Effector CD8-positive, alpha-beta T cell (primary cell): Measurements from ENCODE around the gene CTNNA2.

ENCODE experiments used
- DNase-seq: peaks from one replicate; lab custom pipeline; 2025; lab: John Stamatoyannopoulos, UW

The CTNNA2 gene

DNA sequence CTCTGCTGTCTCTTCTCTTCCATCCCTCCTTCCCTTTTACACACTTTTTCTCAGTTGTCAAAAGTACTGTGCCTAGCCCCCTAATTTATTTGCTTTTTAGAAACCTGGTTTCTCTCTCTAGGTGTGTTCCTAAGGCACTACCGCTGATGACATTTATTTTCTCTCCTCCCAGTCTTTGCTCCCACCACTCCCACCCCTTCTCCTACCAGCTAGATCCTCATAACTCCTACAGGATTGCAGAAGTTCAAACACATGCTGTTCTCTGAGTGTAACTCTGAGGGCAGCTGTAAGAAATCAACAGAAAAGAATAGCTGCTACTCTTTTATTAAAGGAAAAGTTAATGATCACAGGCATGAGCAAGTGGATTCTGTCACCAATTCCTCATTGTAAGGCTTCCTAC lies 814.0 kb downstream of the CTNNA2 start:
- DNase-seq: no peak

DNA sequence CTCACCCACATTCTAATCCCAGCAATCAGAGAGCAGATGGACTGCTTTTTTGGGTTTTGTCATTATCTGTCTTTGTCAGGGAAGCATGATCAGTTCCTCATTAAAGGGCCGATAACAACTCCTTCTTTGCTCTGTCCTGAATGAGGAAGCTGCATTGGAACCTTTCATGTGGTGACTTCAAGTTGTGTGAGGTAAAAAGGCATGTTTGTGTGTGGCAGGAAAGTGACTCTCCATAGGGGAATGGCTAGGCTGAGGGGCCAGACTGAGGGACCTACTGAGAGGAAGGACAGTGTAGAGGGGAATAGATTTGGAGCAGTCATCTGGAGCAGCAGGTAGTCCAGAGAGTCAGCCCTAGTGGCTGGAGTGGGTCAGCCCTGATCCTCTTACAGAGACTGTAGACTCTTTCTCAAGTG lies 815.3 kb downstream of the CTNNA2 start:
- no peak for DNase-seq

- DNase-seq: no peak
These were observed 816.6 kb downstream of the CTNNA2 start for GRCh38 chr2:80329491-80329890.

GRCh38 chr2:80330527-80331450 lies 817.9 kb downstream of the CTNNA2 start:
- no peak for DNase-seq

DNA sequence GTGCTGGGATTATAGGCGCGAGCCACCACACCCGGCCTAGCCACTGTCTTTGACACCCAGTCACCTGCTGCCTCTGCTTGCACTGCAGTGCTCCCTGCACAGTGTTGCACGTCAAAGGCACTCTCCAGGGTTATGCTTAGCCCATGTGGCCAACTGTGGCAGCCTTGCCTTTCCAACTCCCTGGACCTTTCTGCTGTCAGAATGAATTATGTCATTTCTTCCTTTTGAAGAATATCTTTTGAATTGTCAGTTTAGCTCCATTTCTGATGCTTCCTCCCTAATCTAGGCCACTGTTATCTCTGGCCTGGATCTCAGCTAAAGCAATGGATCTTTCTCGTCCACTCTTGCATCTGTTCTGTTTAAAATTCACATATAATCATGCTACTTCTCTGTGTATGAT lies 821.0 kb downstream of the CTNNA2 start:
- no peak for DNase-seq

DNA sequence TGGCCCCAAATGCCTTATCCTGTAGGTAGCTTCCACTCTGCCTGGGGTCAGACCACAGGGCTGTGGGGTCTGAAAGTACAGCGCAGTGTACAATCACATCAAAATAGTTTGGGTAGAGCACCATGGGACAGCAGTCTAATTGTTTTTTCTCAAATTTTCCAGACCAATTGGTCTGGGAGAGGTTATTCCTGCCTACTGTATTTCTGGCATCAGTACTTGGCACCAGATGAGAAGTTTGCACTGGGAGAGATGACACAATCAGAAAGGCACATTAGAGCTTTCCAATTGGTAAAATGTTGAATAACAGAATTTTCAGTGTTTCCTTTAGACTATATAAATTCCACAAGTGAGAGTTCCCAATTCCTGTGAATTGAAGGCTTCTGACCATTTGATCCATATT lies 822.6 kb downstream of the CTNNA2 start:
- DNase-seq: no peak

GRCh38 chr2:80338794-80339193 lies 825.9 kb downstream of the CTNNA2 start:
- no peak for DNase-seq

DNA sequence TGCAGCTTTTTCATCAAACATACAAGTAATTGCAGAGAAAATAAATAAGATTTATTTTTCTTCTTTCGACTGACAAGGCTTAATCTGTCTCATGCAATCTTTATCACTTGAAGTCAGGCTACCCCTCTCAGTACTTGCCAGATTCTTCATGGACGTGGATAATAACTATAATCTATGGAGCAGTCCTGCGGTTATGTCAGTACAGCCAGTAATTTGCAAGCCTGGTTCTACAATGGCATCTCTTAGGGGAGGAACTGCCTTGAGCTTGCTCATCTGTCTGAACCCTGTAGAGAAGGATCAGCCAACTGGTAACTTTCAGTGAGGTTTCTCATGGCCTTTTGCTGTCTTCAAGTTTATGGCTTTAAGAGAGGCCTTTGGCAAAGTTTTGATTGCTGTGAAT lies 827.2 kb downstream of the CTNNA2 start:
- no peak for DNase-seq

GRCh38 chr2:80348078-80348477 lies 835.2 kb downstream of the CTNNA2 start:
- DNase-seq: no peak

GRCh38 chr2:80348953-80349352 lies 836.1 kb downstream of the CTNNA2 start:
- no peak for DNase-seq

DNA sequence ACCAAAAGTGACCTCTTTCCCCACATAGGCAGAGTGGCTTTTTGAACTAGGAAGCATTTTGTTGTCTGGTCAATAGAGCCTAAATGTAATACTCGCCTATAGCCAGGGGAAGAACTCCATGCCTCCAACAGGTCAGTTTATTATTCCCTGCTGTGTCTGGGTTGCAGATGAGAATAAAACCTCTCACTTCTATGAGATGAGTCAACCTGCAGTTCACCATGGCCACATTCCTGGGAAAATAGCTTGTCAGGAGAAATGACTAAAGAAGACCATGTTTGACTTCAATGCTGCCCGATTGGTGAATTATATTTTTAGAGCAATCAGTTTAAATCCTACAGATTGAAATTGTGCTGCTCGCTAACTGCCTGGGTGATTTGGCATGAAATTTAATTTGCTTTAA lies 838.4 kb downstream of the CTNNA2 start:
- DNase-seq: no peak

DNA sequence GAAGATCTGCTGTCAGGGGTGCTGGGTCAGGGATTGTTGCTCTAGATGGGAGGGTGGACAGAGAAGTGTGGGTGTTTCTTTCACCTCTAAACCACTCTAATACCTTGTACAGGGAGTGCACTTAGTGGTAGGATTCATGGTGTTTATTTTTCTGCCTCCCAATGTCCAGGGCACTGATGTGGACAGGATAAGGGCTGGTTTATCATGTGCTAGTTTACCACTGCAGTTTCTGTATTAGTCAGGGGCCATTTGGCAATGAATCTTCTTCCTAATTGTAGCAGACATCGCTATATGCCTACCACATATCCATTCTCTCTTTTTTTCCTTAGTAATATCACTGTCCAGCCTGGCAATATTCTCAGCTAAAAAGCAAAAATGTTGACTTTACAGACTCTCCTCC lies 842.0 kb downstream of the CTNNA2 start:
- DNase-seq: no peak

DNA sequence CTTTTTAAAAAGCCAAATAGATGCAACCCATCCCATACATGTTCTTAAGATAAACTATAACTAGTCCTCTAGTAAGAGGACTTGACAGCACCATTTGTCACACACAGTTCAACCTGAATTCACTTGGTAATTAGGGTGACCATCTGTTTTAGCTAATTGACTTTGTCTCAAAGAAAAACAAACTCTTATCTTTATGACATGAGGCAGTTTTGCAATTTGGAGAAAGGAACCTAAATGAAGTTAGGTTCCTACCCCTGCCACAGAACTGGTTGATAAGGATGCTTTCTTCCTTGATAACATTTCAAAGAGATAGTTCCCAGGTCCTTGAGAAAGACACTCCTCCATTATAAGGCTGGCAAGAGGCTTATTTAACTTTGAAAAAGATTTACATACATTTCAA lies 849.1 kb downstream of the CTNNA2 start:
- no peak for DNase-seq

DNA sequence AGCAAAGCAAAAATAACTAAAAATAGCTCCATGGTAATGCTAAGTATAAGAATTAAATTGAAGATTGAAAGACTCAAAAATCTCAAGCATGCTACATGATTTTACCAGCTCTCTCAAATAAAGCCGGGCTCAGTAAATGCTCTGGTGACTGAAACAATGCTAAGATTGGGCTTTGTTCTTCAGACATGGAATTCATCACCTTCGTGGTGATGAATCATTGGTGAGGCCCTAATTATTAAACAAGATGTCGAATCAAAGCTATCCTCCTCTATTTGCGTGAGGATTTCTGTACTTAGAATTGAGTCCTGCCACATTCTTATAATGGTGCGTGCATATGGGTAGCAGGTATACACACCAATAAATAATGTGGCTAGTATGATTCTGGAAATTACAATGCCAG lies 850.5 kb downstream of the CTNNA2 start:
- no peak for DNase-seq

DNA sequence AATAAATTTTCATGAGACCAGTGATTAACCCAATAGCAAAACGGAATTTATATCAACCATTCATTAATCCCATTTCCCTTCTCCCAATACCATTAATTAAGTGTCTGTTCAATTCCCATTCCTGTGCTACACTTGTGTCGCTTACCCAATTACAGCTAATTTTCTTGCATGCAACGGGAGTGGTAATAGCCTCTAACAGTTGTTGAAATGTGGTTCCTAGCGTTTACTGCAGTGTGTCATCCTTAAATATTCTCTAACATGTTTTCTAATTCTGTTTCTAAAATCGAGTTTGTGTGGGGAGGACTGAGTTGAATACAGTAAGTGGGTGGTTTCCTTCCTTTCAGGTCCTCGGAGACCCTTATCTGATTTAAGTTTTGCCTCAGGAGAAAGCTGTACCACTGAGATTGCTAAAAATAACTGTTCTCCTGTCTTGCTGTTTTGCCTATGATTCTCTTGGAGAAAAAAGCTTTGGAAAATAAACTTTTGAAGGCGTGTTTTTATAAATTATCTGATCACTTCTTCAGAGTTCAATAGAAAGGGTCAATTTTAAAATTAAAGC lies 851.0 kb downstream of the CTNNA2 start:
- DNase-seq: no peak

DNA sequence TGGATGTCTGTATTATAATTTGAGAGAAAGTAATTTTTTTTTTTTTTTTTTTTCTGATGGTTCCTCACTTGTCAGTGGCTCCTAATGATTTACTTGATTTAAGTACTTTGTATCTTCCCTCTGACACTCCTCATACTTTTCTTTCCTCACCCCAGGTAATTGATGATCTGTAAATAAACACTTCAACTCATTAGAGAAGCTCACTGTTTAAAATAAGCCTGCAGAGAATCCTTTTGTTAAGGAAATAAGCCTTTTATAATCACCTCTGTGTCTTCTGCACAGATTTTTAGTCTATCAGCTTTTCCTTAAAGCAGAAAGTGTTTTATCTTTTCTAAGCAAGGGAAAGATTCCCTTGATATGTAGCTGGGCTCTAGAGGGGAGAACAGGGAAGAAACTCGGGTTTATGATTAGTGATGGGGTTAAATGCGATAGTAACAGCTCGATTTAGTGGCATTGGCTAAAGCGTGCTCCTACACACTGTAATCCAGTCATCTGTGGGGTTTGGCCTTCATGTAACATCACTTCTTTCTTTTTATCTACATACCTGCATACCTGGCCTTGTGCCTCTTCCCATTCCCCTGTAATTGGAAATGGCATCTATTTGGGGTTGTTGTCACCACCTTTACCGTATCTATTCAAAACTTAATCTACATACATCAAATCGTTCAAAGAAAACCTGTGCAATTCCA lies 851.8 kb downstream of the CTNNA2 start:
- no peak for DNase-seq

DNA sequence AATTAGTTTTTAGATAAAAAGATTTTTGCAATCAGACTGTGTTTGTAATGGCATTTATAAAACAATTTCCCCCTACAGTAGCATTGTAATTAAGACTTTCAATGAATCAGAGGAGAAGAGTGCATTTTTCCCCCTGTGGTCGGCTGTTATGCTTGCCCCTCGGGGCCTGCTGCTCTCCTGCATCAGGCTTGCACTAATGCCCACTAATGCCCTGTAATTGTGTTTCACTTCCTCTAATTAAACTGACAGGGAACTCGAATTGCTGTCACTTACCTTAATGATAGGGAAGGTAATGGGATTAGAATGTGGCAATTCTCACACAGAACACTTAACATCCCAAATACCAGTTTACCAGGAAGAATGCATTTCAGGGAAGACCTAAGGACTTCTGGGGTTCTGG lies 852.9 kb downstream of the CTNNA2 start:
- no peak for DNase-seq

- DNase-seq: no peak
These were observed 857.6 kb downstream of the CTNNA2 start for GRCh38 chr2:80370375-80371009.

GRCh38 chr2:80374105-80374504 lies 861.3 kb downstream of the CTNNA2 start:
- DNase-seq: no peak

- DNase-seq: no peak
These were observed 864.2 kb downstream of the CTNNA2 start for GRCh38 chr2:80377071-80377470.

DNA sequence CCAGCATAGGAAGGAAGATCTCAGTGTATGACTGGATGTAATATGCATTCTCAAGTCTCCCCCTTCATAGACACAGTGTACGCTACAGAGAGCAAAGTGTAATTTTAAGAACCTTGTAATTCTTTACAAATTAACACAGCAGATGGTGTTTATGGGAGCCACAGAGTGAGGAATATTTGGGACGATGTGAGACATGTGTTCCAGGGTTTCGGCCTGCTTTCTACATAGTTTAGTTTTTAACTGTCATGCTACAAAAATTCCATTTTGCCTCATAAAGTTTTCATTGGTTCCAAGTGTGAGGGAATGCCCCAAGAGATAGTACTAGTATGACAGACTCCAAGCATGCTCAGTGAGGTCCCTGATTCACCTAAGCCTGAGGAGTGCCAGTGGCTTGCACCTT lies 867.9 kb downstream of the CTNNA2 start:
- DNase-seq: no peak

DNA sequence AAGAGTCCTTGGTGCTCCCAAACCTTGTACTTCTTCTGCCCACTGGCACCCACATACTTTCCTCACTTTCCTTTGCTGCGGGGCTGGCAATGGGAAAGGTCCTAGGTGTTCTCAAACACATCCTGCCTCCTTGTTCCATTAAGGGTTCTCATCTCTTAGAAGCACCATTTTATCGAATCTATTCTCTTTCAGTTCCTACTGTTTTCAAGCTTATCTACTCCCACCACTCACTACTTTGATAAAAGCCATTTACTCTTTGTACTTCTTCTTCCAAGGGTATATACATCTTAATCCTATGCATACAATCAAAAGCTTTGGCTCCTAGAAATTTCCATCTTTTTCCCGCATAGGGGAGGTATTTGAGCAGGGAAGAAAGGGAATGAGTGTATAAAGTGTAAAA lies 868.8 kb downstream of the CTNNA2 start:
- no peak for DNase-seq

GRCh38 chr2:80392441-80392840 lies 879.6 kb downstream of the CTNNA2 start:
- no peak for DNase-seq
